HL-60 (cell line): ENCODE results near the gene SETD6.

Experiments
- DNase-seq, 2 experiments: peaks; one replicate each; pipeline ENCODE4 v3.0.0-alpha.2; 2010 to 2020; ENCODE audit warnings: low read depth in 1 of 2, low spot score in 1 of 2
- H3K27ac ChIP-seq: fragments of 250-450 bp; sonication (Bioruptor Pico); replicated peaks from 2 replicates; pipeline ENCODE4 v1.5.1; 2020; ENCODE audit warnings: mild to moderate bottlenecking, moderate library complexity
- H3K27me3 ChIP-seq: fragments of 250-450 bp; sonication (Bioruptor Pico); 2 replicates; pipeline ENCODE4 v1.5.1; 2021; ENCODE audit warnings: mild to moderate bottlenecking, moderate library complexity; ENCODE audit not compliant: insufficient read depth, poor library complexity, severe bottlenecking
- H3K4me3 ChIP-seq: replicated peaks from 2 replicates; pipeline ENCODE4 v1.5.1; 2011; ENCODE audit warnings: mild to moderate bottlenecking, control low read depth, low read length; ENCODE audit not compliant: insufficient read depth
- CTCF ChIP-seq: IDR thresholded peaks from one replicate; pipeline ENCODE4 v1.5.1; 2011; ENCODE audit warnings: low read length, control low read depth, inconsistent platforms; ENCODE audit not compliant: insufficient read depth
- GABPA ChIP-seq: IDR thresholded peaks from 2 replicates; pipeline ENCODE4 v1.6.1; 2012; ENCODE audit warnings: low read depth
- POLR2AphosphoS5 ChIP-seq: IDR thresholded peaks from 2 replicates; pipeline ENCODE4 v1.6.1; 2012; ENCODE audit warnings: low read depth
- SPI1 ChIP-seq: IDR thresholded peaks from 2 replicates; pipeline ENCODE4 v1.6.1; 2012; ENCODE audit warnings: low read depth, mild to moderate bottlenecking, borderline replicate concordance
- TF ChIP-seq, protein P1 (sequence below): IDR thresholded peaks from 2 replicates; pipeline ENCODE4 v1.6.1; 2012; ENCODE audit warnings: low read depth; ENCODE audit not compliant: insufficient replicate concordance

The SETD6 gene

DNA sequence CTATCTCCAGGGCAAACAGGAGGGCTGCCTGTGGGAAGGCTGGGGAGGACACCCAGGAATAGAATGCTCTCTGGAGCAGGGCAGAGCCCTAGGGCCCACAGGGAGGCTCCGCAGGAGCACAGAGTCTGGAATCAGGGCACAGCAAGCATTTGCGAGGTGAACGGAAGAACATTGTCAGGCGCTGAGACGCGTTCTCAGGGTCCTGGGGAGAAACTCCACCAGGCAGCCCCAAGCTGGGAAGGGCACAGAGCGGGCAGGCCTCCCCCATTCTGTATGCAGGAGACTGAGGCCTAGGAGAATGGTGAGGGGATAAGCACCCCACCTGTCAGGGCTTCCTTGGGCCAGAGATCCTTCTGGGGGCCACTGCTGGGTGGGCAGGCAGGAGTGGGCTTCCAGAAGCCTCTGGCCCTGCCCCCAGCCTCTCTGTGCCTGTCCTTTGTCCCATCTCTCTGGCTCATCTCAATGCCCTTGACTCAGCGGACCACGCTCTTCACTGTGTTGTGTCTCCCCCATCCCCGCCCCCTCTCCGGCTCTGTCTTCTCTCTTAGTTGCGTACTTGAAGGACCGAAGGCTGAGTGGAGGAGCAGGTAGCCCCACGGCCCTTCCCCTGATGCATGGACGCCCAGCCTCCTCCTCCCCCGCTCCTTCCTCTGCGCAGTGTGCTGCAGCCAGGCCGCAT lies 5.1 kb upstream of the SETD6 start:
- TF ChIP-seq GABPA: no peak
- TF ChIP-seq POLR2AphosphoS5: no peak
- TF ChIP-seq CTCF: no peak
- TF ChIP-seq SPI1: no peak
- TF ChIP-seq, protein P1, sequence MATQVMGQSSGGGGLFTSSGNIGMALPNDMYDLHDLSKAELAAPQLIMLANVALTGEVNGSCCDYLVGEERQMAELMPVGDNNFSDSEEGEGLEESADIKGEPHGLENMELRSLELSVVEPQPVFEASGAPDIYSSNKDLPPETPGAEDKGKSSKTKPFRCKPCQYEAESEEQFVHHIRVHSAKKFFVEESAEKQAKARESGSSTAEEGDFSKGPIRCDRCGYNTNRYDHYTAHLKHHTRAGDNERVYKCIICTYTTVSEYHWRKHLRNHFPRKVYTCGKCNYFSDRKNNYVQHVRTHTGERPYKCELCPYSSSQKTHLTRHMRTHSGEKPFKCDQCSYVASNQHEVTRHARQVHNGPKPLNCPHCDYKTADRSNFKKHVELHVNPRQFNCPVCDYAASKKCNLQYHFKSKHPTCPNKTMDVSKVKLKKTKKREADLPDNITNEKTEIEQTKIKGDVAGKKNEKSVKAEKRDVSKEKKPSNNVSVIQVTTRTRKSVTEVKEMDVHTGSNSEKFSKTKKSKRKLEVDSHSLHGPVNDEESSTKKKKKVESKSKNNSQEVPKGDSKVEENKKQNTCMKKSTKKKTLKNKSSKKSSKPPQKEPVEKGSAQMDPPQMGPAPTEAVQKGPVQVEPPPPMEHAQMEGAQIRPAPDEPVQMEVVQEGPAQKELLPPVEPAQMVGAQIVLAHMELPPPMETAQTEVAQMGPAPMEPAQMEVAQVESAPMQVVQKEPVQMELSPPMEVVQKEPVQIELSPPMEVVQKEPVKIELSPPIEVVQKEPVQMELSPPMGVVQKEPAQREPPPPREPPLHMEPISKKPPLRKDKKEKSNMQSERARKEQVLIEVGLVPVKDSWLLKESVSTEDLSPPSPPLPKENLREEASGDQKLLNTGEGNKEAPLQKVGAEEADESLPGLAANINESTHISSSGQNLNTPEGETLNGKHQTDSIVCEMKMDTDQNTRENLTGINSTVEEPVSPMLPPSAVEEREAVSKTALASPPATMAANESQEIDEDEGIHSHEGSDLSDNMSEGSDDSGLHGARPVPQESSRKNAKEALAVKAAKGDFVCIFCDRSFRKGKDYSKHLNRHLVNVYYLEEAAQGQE: no peak
- H3K4me3 ChIP-seq: no peak overlapping the region
- no peak for DNase-seq
- H3K27me3 ChIP-seq: no peaks in the 10 kb centered on the region
- H3K27ac ChIP-seq: no peak overlapping the region

- no peak overlapping the region for H3K4me3 ChIP-seq
- no peak overlapping the region for H3K27ac ChIP-seq
- TF ChIP-seq SPI1 (no peak), CTCF (no peak), POLR2AphosphoS5 (no peak), GABPA (no peak)
- TF ChIP-seq, protein P1: no peak
- no peak for DNase-seq
- H3K27me3 ChIP-seq: no peaks in the 10 kb centered on the region
Measured at GRCh38 chr16:58510776-58511628, 4.3 kb upstream of the SETD6 start.

DNA sequence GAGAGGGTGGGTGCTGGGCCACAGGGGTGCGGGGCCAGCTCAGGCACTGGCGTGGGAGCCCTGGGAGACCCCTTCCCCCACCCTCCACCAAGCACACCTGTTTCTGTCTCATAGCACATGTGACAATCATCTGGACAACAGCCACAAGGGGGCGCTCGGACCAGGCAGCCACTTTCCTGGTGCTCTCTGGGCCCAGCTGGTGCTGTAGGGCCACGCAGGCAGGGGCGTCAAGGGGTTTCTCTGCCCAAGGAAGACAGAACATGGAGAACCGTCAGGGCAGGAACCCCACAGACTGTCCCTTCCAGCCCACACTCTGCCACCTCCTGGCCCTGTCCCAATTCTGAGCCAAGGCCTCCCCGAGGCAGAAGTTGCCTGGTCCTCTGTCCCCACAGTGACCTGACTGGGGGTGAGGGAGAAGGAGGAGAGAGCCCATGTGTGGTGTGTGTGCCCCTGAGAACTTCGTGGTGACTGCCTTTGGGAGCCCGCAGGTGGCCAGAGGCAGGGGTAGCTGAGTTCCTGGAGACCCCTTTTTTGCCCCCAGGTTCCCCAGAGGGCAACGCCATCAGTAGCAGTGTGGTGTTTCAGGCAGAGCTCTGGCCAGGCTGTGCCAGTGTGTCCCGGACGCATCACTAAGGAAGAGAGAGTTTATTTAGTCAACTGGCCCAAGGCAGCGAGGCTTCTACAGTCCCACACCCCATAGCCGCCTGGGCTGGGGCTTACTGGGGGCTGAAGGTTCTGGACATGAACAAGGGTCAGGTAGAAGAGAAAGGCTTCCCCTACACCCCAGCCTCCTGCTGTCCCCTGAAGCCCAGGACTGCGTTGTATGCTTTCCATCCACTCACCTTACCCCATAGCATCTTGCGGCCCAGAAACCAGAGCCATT lies 3.1 kb upstream of the SETD6 start:
- DNase-seq: peak; percentile 33 to 77
- H3K27ac ChIP-seq: no peak overlapping the region
- no peak for TF ChIP-seq SPI1
- peak; percentile 43 for TF ChIP-seq CTCF
- no peaks in the 10 kb centered on the region for H3K27me3 ChIP-seq
- no peak overlapping the region for H3K4me3 ChIP-seq
